Measurements from ENCODE around the gene MACROD1.
A peak's percentile ranks its signal among the peaks of the same experiment; 100 is the strongest.

MACROD1 gene

GRCh38 chr11:64008283-64008913, 157.5 kb downstream of the MACROD1 start:
- TF ChIP-seq GATA1 (IDR thresholded peaks at IDR 0.05; ENCODE audit: low read depth, low read length) (no peak), POLR2A (IDR thresholded peaks at IDR 0.05; ENCODE audit: low read length) (no peak)
- DNase-seq, result no peak

GRCh38 chr11:64007629-64008282, 158.2 kb downstream of the MACROD1 start:
- DNase-seq, result peak; percentile 81 to 91
- no peak for TF ChIP-seq GATA1 (IDR thresholded peaks at IDR 0.05; ENCODE audit: low read depth, low read length)
- no peak for TF ChIP-seq POLR2A (IDR thresholded peaks at IDR 0.05; ENCODE audit: low read length)

GRCh38 chr11:64007160-64007628, 158.7 kb downstream of the MACROD1 start:
- no peak for DNase-seq
- TF ChIP-seq GATA1 (IDR thresholded peaks at IDR 0.05; ENCODE audit: low read depth, low read length) (no peak), POLR2A (IDR thresholded peaks at IDR 0.05; ENCODE audit: low read length) (no peak)

- no peak for TF ChIP-seq POLR2A (IDR thresholded peaks at IDR 0.05; ENCODE audit: low read length)
- no peak for TF ChIP-seq GATA1 (IDR thresholded peaks at IDR 0.05; ENCODE audit: low read depth, low read length)
- DNase-seq, result no peak
Measured at GRCh38 chr11:64006398-64006797, 159.5 kb downstream of the MACROD1 start.

- TF ChIP-seq GATA1 (IDR thresholded peaks at IDR 0.05; ENCODE audit: low read depth, low read length), result no peak
- no peak for TF ChIP-seq POLR2A (IDR thresholded peaks at IDR 0.05; ENCODE audit: low read length)
- DNase-seq, result no peak
Measured at GRCh38 chr11:64005691-64006090, 160.2 kb downstream of the MACROD1 start.

- TF ChIP-seq GATA1 (IDR thresholded peaks at IDR 0.05; ENCODE audit: low read depth, low read length) (no peak), POLR2A (IDR thresholded peaks at IDR 0.05; ENCODE audit: low read length) (no peak)
- no peak for DNase-seq
Measured at GRCh38 chr11:64004590-64004984, 161.3 kb downstream of the MACROD1 start.

- no peak for TF ChIP-seq POLR2A (IDR thresholded peaks at IDR 0.05; ENCODE audit: low read length)
Measured at GRCh38 chr11:64003807-64004589, 161.9 kb downstream of the MACROD1 start.

GRCh38 chr11:64001484-64002420, 164.2 kb downstream of the MACROD1 start:
- DNase-seq, result no peak
- no peak for TF ChIP-seq POLR2A (IDR thresholded peaks at IDR 0.05; ENCODE audit: low read length)
- TF ChIP-seq GATA1 (IDR thresholded peaks at IDR 0.05; ENCODE audit: low read depth, low read length), result no peak

More at GRCh38 chr11:64003807-64004589, 161.9 kb downstream of the MACROD1 start:
- DNase-seq, result no peak

GRCh38 chr11:64000740-64001483, 165.0 kb downstream of the MACROD1 start:
- DNase-seq, result peak in 1 of 2 experiments; percentile 35
- TF ChIP-seq POLR2A (IDR thresholded peaks at IDR 0.05; ENCODE audit: low read length) (no peak), GATA1 (IDR thresholded peaks at IDR 0.05; ENCODE audit: low read depth, low read length) (no peak)

- peak; percentile 82 to 91 for DNase-seq
- TF ChIP-seq GATA1 (IDR thresholded peaks at IDR 0.05; ENCODE audit: low read depth, low read length), result no peak
- TF ChIP-seq POLR2A (IDR thresholded peaks at IDR 0.05; ENCODE audit: low read length), result no peak
Measured at GRCh38 chr11:64000026-64000739, 165.7 kb downstream of the MACROD1 start.

GRCh38 chr11:63999349-64000025, 166.4 kb downstream of the MACROD1 start:
- no peak for TF ChIP-seq GATA1 (IDR thresholded peaks at IDR 0.05; ENCODE audit: low read depth, low read length)
- TF ChIP-seq POLR2A (IDR thresholded peaks at IDR 0.05; ENCODE audit: low read length), result no peak
- peak; percentile 40 to 65 for DNase-seq

All from erythroblast (primary cell).